A673 (cell line): Measurements from ENCODE around the gene PPP1R7.

Experiments used
- CTCF ChIP-seq: fragments of 300-800, 200-600 bp; sonication (generic); conservative IDR thresholded peaks from 2 replicates; pipeline ENCODE4 v1.5.1; 2017; ENCODE audit warnings: low read depth, mild to moderate bottlenecking, antibody characterized with exemption, low read length, moderate library complexity, mixed read lengths
- EZH2 ChIP-seq: fragments of 200-600 bp; sonication (generic); IDR thresholded peaks from 2 replicates; pipeline ENCODE4 v1.6.1; 2017; ENCODE audit warnings: borderline replicate concordance, low read depth, mild to moderate bottlenecking, mixed read lengths, antibody characterized with exemption, low read length; ENCODE audit not compliant: poor library complexity, severe bottlenecking

GRCh38 chr2:241130316-241130715 lies 20.0 kb upstream of the PPP1R7 start:
- no peak for TF ChIP-seq CTCF
- TF ChIP-seq EZH2, result no peak
